Mucosa of stomach (tissue), 1 donor: ENCODE measurements around the gene SLC2A13.
"Not testable (repeated sequence)": the region's sequence is repeated elsewhere in the genome, so short reads cannot be mapped to it uniquely, and the experiment has no call there.

Source experiments
- H3K27me3 ChIP-seq: one replicate; pipeline ENCODE4 v1.7.0; 2013; ENCODE audit warnings: mild to moderate bottlenecking, low read length; ENCODE audit not compliant: control insufficient read depth, insufficient read depth
- H3K36me3 ChIP-seq: one replicate; pipeline ENCODE4 v1.7.0; 2013; ENCODE audit warnings: low read length; ENCODE audit not compliant: control insufficient read depth, insufficient read depth
- H3K4me1 ChIP-seq: one replicate; pipeline ENCODE4 v1.7.0; 2013; ENCODE audit warnings: mild to moderate bottlenecking, low read length; ENCODE audit not compliant: control insufficient read depth, insufficient read depth
- H3K4me3 ChIP-seq: one replicate; pipeline ENCODE4 v1.7.0; 2013; ENCODE audit warnings: low read length
- H3K9ac ChIP-seq: one replicate; pipeline ENCODE4 v1.7.0; 2013; ENCODE audit warnings: mild to moderate bottlenecking, low read length, moderate library complexity
- H3K9me3 ChIP-seq: one replicate; pipeline ENCODE4 v1.7.0; 2013; ENCODE audit warnings: mild to moderate bottlenecking, low read length, moderate library complexity; ENCODE audit not compliant: control insufficient read depth
- donor health status: Pancreatic carcinoma.

The SLC2A13 gene

GRCh38 chr12:40055228-40055579 is 50.7 kb downstream of the SLC2A13 start:
- H3K9ac ChIP-seq: no peak overlapping the region
- H3K4me3 ChIP-seq: no peak overlapping the region
- H3K4me1 ChIP-seq: no peaks in the 10 kb centered on the region
- H3K9me3 ChIP-seq: no peaks in the 10 kb centered on the region
- no peaks in the 10 kb centered on the region for H3K27me3 ChIP-seq
- H3K36me3 ChIP-seq: no peaks in the 10 kb centered on the region

GRCh38 chr12:40054555-40055227 is 51.2 kb downstream of the SLC2A13 start:
- Histone ChIP-seq H3K9me3 (no peaks in the 10 kb centered on the region), H3K27me3 (no peaks in the 10 kb centered on the region), H3K4me3 (no peak overlapping the region), H3K9ac (no peak overlapping the region), H3K36me3 (no peaks in the 10 kb centered on the region), H3K4me1 (no peaks in the 10 kb centered on the region)

- no peak overlapping the region for H3K4me3 ChIP-seq
- no peaks in the 10 kb centered on the region for H3K36me3 ChIP-seq
- no peaks in the 10 kb centered on the region for H3K27me3 ChIP-seq
- H3K9ac ChIP-seq: no peak overlapping the region
- H3K4me1 ChIP-seq: no peaks in the 10 kb centered on the region
- H3K9me3 ChIP-seq: no peaks in the 10 kb centered on the region
Measured at GRCh38 chr12:40049268-40049667, 56.6 kb downstream of the SLC2A13 start.

GRCh38 chr12:40047002-40047401 is 58.9 kb downstream of the SLC2A13 start:
- not testable (repeated sequence) for H3K9me3 ChIP-seq, H3K27me3 ChIP-seq, H3K4me1 ChIP-seq, H3K36me3 ChIP-seq, H3K4me3 ChIP-seq, H3K9ac ChIP-seq

- Histone ChIP-seq H3K36me3 (no peaks in the 10 kb centered on the region), H3K4me3 (no peak overlapping the region), H3K4me1 (no peaks in the 10 kb centered on the region), H3K27me3 (no peaks in the 10 kb centered on the region), H3K9ac (no peak overlapping the region), H3K9me3 (no peaks in the 10 kb centered on the region)
Measured at GRCh38 chr12:40045656-40046055, 60.2 kb downstream of the SLC2A13 start.

- Histone ChIP-seq H3K4me3 (no peak overlapping the region), H3K9me3 (no peaks in the 10 kb centered on the region), H3K27me3 (no peaks in the 10 kb centered on the region), H3K9ac (no peak overlapping the region), H3K4me1 (no peaks in the 10 kb centered on the region), H3K36me3 (no peaks in the 10 kb centered on the region)
Measured at GRCh38 chr12:40044396-40044795, 61.5 kb downstream of the SLC2A13 start.

GRCh38 chr12:40039598-40039997 is 66.3 kb downstream of the SLC2A13 start:
- no peaks in the 10 kb centered on the region for H3K27me3 ChIP-seq
- H3K4me1 ChIP-seq: peaks cover 4% of the 10 kb centered on the region
- no peak overlapping the region for H3K4me3 ChIP-seq
- no peaks in the 10 kb centered on the region for H3K9me3 ChIP-seq
- no peaks in the 10 kb centered on the region for H3K36me3 ChIP-seq
- no peak overlapping the region for H3K9ac ChIP-seq

- no peak overlapping the region for H3K4me3 ChIP-seq
Measured at GRCh38 chr12:40038619-40039018, 67.3 kb downstream of the SLC2A13 start.

GRCh38 chr12:40034712-40035111 is 71.2 kb downstream of the SLC2A13 start:
- no peaks in the 10 kb centered on the region for H3K36me3 ChIP-seq
- no peak overlapping the region for H3K9ac ChIP-seq
- no peaks in the 10 kb centered on the region for H3K9me3 ChIP-seq
- peaks cover 12% of the 10 kb centered on the region for H3K4me1 ChIP-seq
- no peaks in the 10 kb centered on the region for H3K27me3 ChIP-seq
- no peak overlapping the region for H3K4me3 ChIP-seq

More at GRCh38 chr12:40038619-40039018, 67.3 kb downstream of the SLC2A13 start:
- Histone ChIP-seq H3K9ac (no peak overlapping the region), H3K4me1 (peaks cover 6% of the 10 kb centered on the region), H3K9me3 (no peaks in the 10 kb centered on the region), H3K27me3 (no peaks in the 10 kb centered on the region), H3K36me3 (no peaks in the 10 kb centered on the region)

GRCh38 chr12:40034156-40034555 is 71.7 kb downstream of the SLC2A13 start:
- no peaks in the 10 kb centered on the region for H3K27me3 ChIP-seq
- H3K4me1 ChIP-seq: peaks cover 12% of the 10 kb centered on the region
- no peaks in the 10 kb centered on the region for H3K36me3 ChIP-seq
- no peak overlapping the region for H3K9ac ChIP-seq
- no peaks in the 10 kb centered on the region for H3K9me3 ChIP-seq
- H3K4me3 ChIP-seq: no peak overlapping the region

- Histone ChIP-seq H3K9me3 (no peaks in the 10 kb centered on the region), H3K4me3 (peak overlapping the region; percentile 12), H3K36me3 (no peaks in the 10 kb centered on the region), H3K27me3 (no peaks in the 10 kb centered on the region), H3K4me1 (peaks cover 12% of the 10 kb centered on the region), H3K9ac (no peak overlapping the region)
Measured at GRCh38 chr12:40033242-40033630, 72.6 kb downstream of the SLC2A13 start.

- no peaks in the 10 kb centered on the region for H3K27me3 ChIP-seq
- H3K9me3 ChIP-seq: no peaks in the 10 kb centered on the region
- H3K36me3 ChIP-seq: no peaks in the 10 kb centered on the region
- H3K4me1 ChIP-seq: peaks cover 12% of the 10 kb centered on the region
- peak overlapping the region; percentile 12 for H3K4me3 ChIP-seq
- peak overlapping the region; percentile 22 for H3K9ac ChIP-seq
Measured at GRCh38 chr12:40032433-40033241, 73.2 kb downstream of the SLC2A13 start.
